ENCODE measurements around the gene VASP.

VASP gene

DNA sequence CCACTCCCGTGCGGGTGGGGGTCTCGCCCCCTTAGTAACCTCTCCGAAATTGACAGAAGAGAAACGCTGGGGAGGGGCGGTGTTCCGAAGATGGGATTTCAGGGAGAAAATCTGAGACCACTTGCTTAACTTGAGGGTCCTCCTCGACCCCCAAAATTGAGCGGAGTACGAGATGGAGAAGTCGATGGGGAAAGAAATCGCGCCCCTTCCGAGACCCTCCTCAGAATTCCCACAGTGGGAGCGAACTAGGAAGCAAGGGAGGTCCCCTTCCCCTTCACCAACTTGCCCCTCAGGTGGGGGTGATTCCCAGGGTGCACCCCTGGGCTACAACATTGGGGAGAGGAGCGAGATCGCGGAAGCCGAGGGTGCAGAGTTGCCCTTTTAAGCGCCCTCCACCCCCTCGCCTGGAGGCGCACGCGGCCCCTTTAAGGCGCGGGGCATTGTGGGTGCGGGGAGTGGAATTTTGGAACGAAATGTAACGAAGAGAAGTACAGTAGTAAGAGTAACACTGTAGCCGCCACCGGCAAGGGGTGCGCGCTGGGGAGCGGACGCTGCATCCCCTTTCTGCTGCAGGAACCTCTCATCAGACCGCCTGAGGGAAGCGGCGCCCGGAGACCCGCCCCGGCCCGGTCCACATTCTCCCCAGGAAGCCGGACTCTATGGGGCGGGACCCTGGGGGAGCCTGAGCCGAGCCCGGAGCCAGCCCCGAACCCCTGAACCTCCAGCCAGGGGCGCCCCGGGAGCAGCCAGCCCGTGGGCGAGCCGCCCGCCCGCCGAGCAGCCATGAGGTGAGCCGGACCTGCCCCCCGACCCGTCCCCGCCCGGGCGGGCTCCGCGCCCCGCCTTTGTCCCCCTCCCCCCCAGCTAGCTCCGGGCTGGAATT is at the start of gene VASP:
Gene VASP (plus strand): TSS at position 491 of the 883 bp plus-strand sequence. CDS start 293 bp downstream, at position 784.
- peak; percentile 75 to 85 for DNase-seq (ENCODE audit: low read depth in 2 of 2)

DNA sequence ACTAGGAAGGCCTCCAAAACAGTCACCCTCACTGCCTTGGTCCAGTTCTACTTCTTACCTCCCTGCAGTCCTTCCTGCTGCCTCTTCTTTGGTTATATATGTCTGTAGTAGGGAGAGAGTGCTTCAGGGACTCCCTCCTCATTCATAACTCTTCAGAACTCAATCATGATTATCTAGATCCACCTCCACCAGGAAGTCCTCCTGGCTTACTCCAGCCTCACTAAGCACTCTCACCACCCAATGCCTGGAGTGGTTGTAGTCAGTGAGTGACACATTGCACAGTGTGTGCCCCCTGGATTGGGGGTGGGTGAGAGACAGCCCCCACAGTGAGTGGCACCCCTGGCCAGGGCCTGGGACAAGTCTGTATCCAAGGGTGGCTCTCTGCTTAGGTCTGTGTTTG is 49.5 kb upstream of the VASP start:
- no peak for DNase-seq (ENCODE audit: low read depth in 2 of 2)

DNA sequence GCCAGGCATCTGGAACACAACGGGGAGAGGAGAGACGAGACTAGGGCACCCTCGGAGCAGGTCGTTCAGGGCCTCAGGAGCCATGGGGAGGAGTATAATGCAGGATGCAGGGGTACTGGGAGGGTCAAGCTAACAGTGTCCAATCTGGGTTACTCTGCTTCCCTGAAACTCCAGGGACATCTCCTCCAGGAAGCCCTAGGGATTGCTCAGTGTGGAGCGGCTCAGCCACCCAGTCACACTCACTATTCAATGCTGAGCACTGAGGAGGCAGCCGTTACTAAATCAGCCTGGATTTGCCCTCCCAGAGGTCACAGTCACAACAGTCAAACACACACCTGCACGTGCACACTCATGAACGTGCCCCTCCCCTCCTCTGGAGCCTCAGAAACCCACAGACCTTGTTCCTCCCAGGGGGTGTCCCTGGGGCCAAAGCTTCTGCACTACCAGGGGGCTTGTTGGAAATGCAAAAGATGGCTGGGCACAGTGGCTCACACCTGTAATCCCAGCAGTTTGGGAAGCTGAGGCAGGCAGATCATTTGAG is 46.4 kb upstream of the VASP start:
- no peak for DNase-seq (ENCODE audit: low read depth in 2 of 2)

DNA sequence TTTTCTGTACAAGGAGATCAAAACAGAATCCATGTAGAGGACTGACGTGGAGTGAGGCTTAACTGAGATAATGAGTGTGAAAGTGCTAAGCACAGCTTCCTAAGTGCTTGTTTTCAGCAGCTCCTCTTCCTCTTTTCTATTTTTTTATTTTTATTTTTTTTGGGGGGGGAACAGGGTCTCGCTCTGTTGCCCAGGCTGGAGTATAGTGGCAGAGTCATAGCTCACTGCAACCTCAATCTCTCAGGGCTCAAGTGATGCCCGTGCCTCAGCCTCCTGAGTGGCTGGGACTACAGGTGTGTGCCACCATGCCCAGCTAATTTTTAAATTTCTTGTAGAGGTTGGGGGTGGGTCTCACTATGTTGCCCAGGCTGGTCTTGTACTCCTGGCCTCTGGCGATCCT is 45.1 kb upstream of the VASP start:
- no peak for DNase-seq (ENCODE audit: low read depth in 2 of 2)

DNA sequence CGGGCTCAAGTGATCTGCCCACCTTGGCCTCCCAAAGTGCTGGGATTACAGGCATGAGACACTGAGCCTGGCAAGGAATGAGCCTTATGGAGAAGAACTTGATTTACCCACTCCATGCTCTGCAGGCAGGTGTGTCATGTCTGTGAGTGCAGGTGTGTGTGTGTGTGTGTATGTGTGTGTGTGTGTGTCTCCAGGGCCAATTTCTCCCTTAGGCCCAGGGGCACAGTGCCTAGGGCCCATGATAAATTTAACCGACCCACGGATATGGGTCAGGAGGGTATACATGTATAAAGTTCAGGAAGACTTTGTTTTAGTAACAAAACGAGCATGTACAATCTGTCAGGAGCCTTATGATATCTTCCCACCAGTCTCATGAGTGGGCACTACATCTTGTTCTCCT is 44.0 kb upstream of the VASP start:
- DNase-seq (ENCODE audit: low read depth in 2 of 2), result no peak

DNA sequence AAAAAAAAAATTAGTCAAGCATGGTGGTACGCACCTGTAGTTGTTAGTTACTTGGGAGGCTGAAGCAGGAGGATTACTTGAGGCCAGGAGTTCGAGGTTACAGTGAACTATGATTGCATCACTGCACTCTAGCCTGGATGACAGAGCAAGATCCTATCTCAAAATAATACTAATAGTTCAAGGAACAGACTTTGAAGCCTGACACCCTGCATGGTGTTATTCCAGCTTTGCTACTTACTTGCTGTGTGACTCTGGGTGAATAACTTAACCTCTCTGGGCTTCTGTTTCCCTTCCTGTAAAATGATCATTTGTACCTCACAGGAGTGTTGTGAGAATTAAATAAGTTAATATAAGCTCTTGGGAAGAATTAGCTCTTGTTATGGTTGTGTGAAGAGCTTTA is 43.0 kb upstream of the VASP start:
- DNase-seq (ENCODE audit: low read depth in 2 of 2), result no peak

DNA sequence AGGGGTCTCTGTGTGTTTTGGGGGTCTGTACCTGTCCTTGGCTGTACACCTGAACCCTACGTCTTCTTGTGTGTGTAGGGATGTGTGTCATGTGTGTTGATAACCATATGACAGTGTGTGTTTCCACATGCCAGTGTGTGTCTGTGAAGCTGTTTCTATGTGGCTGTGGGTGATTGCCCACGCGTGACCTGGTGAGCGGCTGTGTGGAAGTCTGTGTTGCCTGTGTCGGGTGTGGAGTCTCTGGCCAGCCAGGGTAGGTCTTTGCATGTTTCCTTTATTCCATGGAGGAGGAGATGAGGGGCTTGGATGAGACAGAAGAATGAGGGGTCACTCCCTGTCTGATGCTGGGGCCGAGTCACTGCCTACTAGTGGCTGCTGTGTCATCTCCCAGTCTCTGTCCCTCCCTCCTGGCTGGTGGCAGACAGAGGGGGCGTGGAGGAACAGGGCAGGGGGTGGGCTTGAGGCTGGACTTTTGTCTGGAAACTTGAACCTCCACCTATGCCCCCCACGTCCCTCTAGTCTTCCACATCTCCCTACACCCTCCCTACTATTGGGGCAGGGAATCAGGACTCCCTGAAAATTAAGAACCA is 42.3 kb upstream of the VASP start:
- no peak for DNase-seq (ENCODE audit: low read depth in 2 of 2)

DNA sequence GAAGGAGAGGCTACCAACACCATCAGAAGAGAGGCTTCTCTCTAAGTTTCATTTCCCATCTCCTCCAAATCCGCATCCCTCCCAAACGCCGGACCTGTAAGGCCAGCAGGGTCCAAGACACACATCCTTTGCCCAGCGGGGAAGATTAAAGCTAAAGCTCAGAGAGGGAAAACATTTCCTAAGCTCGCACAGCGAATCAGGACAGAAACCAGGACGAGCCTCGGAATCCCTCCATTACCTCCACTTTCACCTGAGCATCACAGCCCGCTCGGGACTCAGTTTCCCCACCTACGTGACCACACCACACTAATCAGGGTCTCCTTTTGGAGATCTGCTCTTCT is 40.2 kb upstream of the VASP start:
- DNase-seq (ENCODE audit: low read depth in 2 of 2), result no peak

DNA sequence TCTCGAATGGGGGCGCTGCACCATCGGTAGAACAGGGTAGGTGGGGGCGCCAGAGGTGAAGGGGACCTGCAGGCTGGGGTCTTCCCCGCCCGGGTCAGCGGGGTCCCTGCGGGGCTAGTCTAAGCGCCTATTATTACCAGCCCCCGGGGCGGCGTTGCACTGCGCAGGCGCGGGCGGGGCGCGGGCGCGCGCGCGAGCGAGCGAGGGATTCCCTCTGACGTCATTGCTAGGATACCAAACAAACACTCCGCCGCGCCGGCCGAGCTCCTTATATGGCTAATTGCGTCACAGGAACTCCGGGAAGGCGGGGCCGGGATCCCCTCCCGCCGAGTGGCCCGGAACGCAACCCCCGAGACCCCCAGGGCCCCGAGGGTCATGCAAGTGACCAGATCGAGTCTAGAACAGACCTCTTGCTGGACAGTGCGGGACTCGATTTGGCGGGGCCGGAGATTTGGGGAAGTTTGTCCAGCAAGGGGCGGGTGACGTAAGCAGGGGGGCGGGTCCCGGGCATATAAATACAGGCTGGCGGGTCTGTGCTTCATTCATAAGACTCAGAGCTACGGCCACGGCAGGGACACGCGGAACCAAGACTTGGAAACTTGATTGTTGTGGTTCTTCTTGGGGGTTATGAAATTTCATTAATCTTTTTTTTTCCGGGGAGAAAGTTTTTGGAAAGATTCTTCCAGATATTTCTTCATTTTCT is 39.7 kb upstream of the VASP start, which contains the start of gene FOSB:
Gene FOSB (plus strand): TSS at position 541 of the 703 bp plus-strand sequence. CDS start 591 bp downstream, outside the sequence.
- peak; percentile 84 to 92 for DNase-seq (ENCODE audit: low read depth in 2 of 2)

DNA sequence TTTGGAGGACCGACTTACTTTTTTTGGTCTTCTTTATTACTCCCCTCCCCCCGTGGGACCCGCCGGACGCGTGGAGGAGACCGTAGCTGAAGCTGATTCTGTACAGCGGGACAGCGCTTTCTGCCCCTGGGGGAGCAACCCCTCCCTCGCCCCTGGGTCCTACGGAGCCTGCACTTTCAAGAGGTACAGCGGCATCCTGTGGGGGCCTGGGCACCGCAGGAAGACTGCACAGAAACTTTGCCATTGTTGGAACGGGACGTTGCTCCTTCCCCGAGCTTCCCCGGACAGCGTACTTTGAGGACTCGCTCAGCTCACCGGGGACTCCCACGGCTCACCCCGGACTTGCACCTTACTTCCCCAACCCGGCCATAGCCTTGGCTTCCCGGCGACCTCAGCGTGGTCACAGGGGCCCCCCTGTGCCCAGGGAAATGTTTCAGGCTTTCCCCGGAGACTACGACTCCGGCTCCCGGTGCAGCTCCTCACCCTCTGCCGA is 39.1 kb upstream of the VASP start:
- peak in 1 of 2 donors; percentile 7 for DNase-seq (ENCODE audit: low read depth in 2 of 2)

DNA sequence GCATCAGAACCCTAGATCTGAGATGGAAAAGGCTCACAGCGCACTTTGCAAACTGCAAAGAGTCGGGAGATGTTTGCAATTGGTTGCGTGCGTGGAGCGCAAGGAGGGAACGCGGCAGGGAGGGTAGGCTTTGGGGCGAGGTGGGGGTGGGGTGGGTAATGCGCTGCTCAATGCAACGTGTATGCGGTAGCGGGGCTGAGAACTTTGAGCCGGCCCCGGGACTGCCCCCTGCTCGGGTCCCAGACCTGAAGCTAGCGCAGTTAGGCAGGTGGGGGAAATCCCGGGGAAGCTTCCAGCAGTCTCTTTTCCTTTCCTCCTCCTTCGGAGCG is 38.5 kb upstream of the VASP start:
- peak in 1 of 2 donors; percentile 39 for DNase-seq (ENCODE audit: low read depth in 2 of 2)

DNA sequence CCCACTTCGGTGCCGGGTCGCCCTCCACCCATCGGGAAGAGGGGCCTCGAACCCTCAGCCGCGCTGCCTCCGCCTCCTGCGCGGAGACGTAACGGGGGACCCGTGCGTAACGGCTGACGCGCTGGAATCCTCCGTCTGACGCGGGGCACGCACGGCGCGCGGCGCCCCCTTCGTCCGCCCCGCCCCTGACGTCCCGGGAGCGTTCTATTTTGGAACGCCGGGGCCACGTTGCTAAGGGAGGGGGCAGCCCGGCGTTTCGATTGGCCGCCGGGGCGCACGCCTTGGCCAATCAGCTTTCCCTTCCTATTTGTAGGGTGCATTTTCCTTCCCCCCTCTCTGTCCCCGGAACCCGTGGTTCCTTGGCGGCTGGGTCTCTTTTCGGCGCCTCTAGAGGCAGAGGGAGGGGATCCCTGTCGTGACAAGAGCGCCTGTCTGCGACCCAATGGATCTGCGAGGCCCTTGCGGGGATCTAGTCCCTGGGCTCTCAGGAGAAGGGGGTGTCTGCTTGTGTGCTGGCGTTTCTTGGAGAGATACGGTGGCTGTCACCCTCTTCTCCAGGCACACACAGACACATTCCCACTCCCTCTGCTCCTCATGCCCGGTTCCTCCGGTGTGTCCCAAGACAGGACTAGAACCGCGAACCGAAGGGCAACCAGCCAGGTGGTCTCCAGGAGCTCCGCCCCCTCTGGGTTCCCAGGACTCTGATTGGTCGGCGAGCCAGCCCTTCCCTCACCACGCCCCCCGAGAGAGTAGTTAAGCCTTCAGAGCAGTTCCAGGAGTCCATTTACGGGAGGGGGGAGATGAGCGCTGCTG is 37.9 kb upstream of the VASP start:
- peak; percentile 82 to 83 for DNase-seq (ENCODE audit: low read depth in 2 of 2)

DNA sequence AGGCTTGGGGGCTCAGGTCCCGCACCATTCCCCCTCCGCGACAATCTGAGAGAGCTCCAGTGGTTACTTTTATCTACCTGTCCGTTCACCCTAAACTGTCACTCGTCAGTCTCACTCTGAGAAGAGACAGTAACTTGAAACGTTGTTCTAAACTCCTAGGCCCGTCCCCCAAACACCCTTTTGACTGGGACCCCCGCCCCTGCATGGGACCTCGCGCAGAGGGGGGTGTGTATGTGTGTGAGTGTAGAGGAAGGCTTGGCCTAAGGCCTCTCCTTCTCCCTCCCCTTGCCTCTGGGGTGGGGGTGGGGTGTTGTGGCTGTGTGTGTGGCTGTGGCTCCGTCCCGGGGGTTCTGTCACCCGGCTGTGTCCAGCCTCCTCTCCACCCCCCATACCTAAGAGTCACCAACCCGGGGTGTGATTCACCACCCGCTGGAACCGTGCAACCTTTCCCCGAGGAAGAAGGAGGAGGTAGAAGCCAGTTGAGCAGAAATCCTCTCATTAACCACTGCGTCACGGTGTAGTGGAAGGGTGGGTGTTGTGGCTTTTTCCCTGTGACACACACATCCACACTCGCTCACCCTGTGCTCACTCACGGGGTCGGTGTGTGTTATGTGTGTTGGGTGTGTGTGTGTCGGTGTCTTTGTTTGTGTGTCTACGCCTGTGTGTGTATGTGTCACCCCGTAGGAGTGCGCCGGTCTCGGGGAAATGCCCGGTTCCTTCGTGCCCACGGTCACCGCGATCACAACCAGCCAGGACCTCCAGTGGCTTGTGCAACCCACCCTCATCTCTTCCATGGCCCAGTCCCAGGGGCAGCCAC is 37.1 kb upstream of the VASP start:
- peak in 1 of 2 donors; percentile 20 for DNase-seq (ENCODE audit: low read depth in 2 of 2)

DNA sequence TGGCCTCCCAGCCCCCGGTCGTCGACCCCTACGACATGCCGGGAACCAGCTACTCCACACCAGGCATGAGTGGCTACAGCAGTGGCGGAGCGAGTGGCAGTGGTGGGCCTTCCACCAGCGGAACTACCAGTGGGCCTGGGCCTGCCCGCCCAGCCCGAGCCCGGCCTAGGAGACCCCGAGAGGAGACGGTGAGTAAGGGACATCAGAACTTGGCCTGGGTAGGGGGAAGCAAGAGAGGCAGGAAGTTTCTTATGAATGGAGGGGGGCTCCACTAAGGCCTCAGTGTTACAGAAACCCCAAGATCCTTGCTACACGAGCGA is 36.6 kb upstream of the VASP start:
- DNase-seq (ENCODE audit: low read depth in 2 of 2), result no peak

DNA sequence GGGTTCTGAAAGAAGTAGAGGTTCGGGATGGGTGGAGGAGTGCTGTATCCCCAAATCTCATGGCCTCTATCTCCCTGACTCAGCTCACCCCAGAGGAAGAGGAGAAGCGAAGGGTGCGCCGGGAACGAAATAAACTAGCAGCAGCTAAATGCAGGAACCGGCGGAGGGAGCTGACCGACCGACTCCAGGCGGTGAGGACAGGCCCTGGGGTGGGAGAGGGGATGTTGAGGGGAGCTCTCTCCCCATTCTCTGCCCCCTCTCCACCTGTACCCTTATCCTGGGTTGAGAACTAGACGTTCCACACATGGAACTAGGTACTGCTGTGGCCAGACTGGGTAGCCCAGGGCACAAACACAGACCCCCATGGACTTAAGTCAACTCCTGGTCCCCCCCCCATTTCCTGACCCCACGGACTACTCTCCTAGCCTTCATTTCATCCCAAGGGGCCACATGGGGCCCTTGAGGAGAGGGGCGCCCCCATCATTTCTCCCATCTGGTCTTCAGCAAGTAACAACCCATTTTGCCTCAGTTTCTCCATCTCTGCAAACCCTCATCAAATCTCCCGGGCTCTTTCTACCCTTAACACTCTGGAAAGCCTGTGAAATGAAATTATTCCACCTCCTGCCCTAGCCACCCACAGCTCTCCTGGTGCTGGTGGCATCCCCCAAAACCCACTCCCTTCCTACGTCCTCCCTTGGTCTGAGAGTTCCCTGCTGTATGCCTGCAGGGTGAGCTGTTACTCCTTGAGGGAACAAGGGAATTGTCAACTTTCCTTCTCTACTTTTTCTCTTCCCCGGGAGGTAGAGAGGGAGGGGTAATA is 36.0 kb upstream of the VASP start:
- no peak for DNase-seq (ENCODE audit: low read depth in 2 of 2)

DNA sequence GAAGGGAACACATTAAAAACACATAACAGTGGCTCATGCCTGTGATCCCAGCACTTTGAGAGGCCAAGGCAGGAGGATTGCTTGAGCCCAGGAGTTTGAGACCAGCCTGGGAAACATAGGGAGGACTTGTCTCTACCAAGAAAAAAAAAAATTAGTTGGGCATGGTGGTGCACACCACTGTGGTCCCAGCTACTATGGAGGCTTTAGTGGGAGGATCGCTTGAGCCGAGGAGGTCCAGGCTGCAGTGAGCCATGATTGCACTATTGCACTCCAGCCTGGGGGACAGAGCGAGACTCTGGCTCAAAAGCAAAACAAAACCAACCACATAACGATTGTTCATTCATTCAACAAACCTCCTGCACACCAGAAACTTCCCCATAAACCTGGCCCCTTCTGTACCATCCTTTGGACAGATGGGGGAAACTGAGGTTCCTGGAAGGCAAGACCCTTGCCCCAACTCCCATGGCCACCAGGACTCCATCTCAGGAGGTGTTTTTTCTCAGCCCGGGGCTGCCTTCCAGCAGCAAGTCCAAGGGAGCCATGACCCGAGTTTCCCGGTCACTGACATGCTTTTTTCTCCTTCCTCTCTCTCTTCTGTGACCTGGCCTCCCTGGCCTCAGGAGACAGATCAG is 35.2 kb upstream of the VASP start:
- DNase-seq (ENCODE audit: low read depth in 2 of 2), result no peak

DNA sequence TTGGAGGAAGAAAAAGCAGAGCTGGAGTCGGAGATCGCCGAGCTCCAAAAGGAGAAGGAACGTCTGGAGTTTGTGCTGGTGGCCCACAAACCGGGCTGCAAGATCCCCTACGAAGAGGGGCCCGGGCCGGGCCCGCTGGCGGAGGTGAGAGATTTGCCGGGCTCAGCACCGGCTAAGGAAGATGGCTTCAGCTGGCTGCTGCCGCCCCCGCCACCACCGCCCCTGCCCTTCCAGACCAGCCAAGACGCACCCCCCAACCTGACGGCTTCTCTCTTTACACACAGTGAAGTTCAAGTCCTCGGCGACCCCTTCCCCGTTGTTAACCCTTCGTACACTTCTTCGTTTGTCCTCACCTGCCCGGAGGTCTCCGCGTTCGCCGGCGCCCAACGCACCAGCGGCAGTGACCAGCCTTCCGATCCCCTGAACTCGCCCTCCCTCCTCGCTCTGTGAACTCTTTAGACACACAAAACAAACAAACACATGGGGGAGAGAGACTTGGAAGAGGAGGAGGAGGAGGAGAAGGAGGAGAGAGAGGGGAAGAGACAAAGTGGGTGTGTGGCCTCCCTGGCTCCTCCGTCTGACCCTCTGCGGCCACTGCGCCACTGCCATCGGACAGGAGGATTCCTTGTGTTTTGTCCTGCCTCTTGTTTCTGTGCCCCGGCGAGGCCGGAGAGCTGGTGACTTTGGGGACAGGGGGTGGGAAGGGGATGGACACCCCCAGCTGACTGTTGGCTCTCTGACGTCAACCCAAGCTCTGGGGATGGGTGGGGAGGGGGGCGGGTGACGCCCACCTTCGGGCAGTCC is 34.5 kb upstream of the VASP start:
- no peak for DNase-seq (ENCODE audit: low read depth in 2 of 2)

DNA sequence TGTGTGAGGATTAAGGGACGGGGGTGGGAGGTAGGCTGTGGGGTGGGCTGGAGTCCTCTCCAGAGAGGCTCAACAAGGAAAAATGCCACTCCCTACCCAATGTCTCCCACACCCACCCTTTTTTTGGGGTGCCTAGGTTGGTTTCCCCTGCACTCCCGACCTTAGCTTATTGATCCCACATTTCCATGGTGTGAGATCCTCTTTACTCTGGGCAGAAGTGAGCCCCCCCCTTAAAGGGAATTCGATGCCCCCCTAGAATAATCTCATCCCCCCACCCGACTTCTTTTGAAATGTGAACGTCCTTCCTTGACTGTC is 34.0 kb upstream of the VASP start:
- DNase-seq (ENCODE audit: low read depth in 2 of 2), result no peak
